Activated T-helper 1 cell treated with anti-CD3 and anti-CD28 coated beads, Interleukin-12 subunit alpha, Interleukin-12 subunit beta, Interleukin-2, Interleukin-4 antibody, amounts not matched to agents 30 ng/mL and 10 ng/mL and 1 ng/mL, durations not matched to agents 14 hours and 24 hours and 36 hours (primary cell): ENCODE data around the gene NRM. TPM values are rescaled to one million over a fixed set of nuclear protein-coding genes. Genes with fewer than 3 reads are reported as not detected.
"Not testable (repeated sequence)": the region's sequence is repeated elsewhere in the genome, so short reads cannot be mapped to it uniquely, and the experiment has no call there.

ENCODE experiments used
- DNase-seq: peaks from one replicate; pipeline ENCODE4 v3.0.0; 2021; ENCODE audit warnings: low spot score
- H3K27ac Mint-ChIP-seq: one replicate; pipeline ENCODE4 v1.8.0; 2021; ENCODE audit warnings: mild to moderate bottlenecking, mixed read lengths
- H3K27me3 Mint-ChIP-seq: one replicate; pipeline ENCODE4 v1.8.0; 2022; ENCODE audit warnings: mild to moderate bottlenecking, moderate library complexity, mixed read lengths; ENCODE audit not compliant: insufficient read depth
- H3K36me3 Mint-ChIP-seq: one replicate; pipeline ENCODE4 v1.8.0; 2021; ENCODE audit warnings: low read depth, mixed read lengths
- H3K4me1 Mint-ChIP-seq: one replicate; pipeline ENCODE4 v1.8.0; 2021; ENCODE audit warnings: low read depth, mixed read lengths
- H3K4me3 Mint-ChIP-seq: one replicate; pipeline ENCODE4 v1.8.0; 2021; ENCODE audit warnings: mild to moderate bottlenecking, moderate library complexity, mixed read lengths
- H3K9me3 Mint-ChIP-seq: one replicate; pipeline ENCODE4 v1.8.0; 2021; ENCODE audit warnings: mixed read lengths
- intact Hi-C: fragments of 100-400 bp; cut with micrococcal nuclease; formaldehyde crosslinking; loops from one replicate; pipeline ENCODE4 v1.15.1; 2024
- total RNA-seq: library from RNA; stranded (reverse); gene quantifications from 2 replicates; pipeline ENCODE4 v1.2.3, GENCODE V29; 2022

The NRM gene
- total RNA-seq, 1 donor from 2014 or later: 15.9 TPM

DNA sequence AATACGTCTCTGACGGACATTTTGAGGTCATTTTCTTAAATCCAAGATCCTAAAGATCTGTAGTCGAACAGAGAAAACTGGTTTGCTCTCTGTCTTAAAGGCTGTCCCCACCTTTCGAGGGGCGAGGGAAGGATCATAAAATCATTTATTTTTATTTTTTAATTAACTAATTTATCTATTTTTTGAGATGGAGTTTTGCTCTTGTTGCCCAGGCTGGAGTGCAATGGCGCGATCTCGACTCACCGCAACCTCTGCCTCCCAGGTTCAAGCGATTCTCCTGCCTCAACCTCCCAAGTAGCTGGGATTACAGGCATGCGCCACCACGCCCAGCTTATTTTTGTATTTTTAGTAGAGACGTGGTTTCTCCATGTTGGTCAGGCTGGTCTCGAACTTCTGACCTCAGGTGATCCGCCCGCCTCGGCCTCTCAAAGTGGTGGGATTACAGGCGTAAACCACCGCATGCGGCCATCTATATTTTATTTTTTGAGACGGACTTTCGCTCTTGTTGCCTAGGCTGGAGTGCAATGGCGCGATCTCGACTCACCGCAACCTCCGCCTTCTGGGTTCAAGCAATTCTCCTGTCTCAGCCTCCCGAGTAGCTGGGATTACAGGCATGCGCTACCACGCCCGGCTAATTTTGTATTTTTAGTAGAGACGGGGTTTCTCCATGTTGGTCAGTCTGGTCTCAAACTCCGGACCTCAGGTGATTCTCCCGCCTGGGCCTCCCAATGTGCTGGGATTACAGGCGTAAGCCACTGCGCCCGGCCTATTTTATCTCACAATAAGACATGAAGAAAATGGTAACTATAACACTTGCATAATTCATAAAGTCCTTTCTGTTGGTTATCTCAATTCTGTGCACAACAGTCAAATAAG is 27.3 kb upstream of the NRM start:
- intact Hi-C loops: loop anchor here (1.0 to 10.0 kb wide), 13 partner anchors 24 to 934 kb away; partner anchors contain the start of genes ATAT1, BAG6, C6orf136 and DHX16
- Mint-ChIP-seq H3K4me3 (peak overlapping the region; percentile 95), H3K4me1 (peaks cover 50% of the 10 kb centered on the region), H3K36me3 (peaks cover 51% of the 10 kb centered on the region), H3K27ac (peak overlapping the region; percentile 99)
- H3K27me3 Mint-ChIP-seq, H3K9me3 Mint-ChIP-seq, DNase-seq: not testable (repeated sequence)

DNA sequence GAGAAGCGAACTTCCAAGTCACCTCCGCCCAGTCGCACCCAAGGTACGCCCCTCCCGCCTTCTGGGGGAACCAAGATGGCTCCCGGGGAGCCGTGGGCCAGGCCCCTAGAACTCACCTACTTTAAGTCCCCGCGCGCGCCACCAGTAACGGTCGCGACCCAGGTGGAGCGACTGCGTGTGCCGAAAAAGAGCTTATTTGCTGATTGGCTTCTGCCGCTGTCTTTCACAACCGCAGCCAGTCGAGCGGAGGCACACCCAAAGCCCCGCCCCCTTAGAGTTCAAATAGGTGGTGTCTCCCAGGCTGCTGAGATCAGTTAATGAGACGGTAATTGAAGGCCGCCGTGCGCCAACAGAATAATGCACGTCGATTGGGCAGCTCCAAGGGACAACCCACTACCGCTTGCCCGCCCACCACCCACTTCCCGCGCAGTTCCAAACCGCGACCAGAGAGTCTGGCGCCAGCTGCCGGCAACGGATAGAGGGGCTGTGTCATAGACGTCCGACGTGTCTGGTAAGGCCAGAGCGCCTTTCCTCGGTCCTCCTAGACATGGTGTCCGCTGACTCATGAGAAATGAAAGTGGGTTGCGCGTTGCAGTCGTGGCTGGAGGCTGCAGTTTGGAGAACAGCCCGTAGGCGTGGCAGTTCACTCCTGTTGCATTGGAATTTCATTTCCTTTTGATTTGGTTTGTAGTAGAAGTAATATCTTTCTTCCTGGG is 26.5 kb upstream of the NRM start, which contains the start of gene MDC1:
TSS of gene MDC1 (minus strand) at position 153 of the 716 bp plus-strand sequence. CDS start 2,106 bp downstream, outside the sequence.
- Mint-ChIP-seq H3K4me1 (peaks cover 51% of the 10 kb centered on the region), H3K36me3 (peaks cover 51% of the 10 kb centered on the region), H3K4me3 (peak within 1 kb of the TSS; percentile 91), H3K9me3 (no peaks in the 10 kb centered on the region), H3K27me3 (no peaks in the 10 kb centered on the region), H3K27ac (peak within 1 kb of the TSS; percentile 99)
- intact Hi-C loops: loop anchor here (1.0 to 10.0 kb wide), 13 partner anchors 25 to 935 kb away; partner anchors contain the start of genes ATAT1, BAG6, C6orf136 and DHX16
- DNase-seq: peak; percentile 99

DNA sequence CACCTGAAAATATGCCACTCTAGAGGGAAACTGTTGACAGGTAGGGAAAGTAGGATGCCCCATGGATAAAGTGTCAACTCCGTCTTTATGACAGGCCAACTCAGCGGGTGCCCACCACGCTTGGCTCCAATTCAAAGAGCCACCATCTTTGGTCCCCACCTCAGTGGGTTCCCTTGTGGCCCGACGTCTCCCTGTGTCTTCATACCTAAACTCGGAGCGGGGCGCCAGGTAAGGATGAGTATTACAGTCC is 26.0 kb upstream of the NRM start:
- Mint-ChIP-seq H3K9me3 (no peaks in the 10 kb centered on the region), H3K36me3 (peaks cover 50% of the 10 kb centered on the region), H3K27ac (peak overlapping the region; percentile 99), H3K4me3 (peak overlapping the region; percentile 91), H3K27me3 (no peaks in the 10 kb centered on the region), H3K4me1 (peaks cover 56% of the 10 kb centered on the region)
- intact Hi-C loops: loop anchor here (1.0 to 10.0 kb wide), 13 partner anchors 25 to 935 kb away; partner anchors contain the start of genes ATAT1, BAG6, C6orf136 and DHX16
- DNase-seq: no peak

DNA sequence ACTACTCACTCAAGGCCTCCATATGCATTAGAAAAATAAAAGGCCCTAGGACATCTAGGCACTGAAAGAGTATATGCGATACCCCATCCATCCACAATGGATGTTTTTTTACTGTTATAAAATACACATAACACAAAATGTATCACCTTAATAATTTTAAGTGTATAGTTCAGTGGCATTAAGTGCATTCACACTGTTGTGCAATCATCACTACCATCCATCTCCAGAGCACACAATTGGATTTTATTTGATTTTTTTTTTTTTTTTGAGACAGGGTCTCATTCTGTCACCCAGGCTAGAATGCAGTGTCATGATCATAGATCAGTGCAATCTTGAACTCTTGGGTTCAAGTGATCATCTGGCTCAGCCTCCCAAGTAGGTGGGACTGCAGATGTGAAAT is 23.5 kb upstream of the NRM start:
- no peaks in the 10 kb centered on the region for H3K27me3 Mint-ChIP-seq
- no peak overlapping the region for H3K4me3 Mint-ChIP-seq
- H3K9me3 Mint-ChIP-seq: no peaks in the 10 kb centered on the region
- DNase-seq: no peak
- no peak overlapping the region for H3K27ac Mint-ChIP-seq
- H3K4me1 Mint-ChIP-seq: peaks cover 63% of the 10 kb centered on the region
- H3K36me3 Mint-ChIP-seq: peaks cover 56% of the 10 kb centered on the region
- intact Hi-C loops: loop anchor here (10.0 kb wide), 2 partner anchors 481 to 789 kb away; no protein-coding TSS in a partner anchor

DNA sequence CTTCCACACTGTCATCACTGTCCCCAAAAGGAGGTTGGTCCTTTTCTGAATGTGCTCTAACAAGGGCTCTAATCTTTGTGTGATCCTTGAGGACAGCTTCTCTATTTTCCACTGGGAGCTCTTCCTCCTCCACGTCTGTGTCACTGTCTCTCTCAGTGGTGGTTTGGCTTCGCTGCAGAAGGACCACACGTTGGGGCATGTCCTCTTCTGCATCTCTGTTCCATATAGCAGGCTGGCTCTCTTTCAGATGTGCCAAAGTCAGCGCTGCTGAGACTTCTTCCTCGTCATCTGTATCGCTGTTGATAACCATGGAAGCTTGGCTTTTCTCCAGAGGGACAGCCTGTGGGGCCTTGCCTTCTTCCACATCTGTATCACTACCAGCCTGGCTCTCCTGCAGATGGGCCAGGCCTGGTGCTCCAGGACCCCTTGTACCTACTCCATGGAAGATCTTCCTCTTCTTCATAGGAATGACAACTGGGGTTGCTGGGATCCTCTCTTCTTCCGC is 21.7 kb upstream of the NRM start:
- DNase-seq: no peak
- peak overlapping the region; percentile 59 for H3K27ac Mint-ChIP-seq
- no peaks in the 10 kb centered on the region for H3K27me3 Mint-ChIP-seq
- H3K36me3 Mint-ChIP-seq: peaks cover 63% of the 10 kb centered on the region
- intact Hi-C loops: loop anchor here (10.0 kb wide), 2 partner anchors 482 to 788 kb away; no protein-coding TSS in a partner anchor
- H3K4me3 Mint-ChIP-seq: peak overlapping the region; percentile 38
- H3K9me3 Mint-ChIP-seq: no peaks in the 10 kb centered on the region
- peaks cover 63% of the 10 kb centered on the region for H3K4me1 Mint-ChIP-seq

DNA sequence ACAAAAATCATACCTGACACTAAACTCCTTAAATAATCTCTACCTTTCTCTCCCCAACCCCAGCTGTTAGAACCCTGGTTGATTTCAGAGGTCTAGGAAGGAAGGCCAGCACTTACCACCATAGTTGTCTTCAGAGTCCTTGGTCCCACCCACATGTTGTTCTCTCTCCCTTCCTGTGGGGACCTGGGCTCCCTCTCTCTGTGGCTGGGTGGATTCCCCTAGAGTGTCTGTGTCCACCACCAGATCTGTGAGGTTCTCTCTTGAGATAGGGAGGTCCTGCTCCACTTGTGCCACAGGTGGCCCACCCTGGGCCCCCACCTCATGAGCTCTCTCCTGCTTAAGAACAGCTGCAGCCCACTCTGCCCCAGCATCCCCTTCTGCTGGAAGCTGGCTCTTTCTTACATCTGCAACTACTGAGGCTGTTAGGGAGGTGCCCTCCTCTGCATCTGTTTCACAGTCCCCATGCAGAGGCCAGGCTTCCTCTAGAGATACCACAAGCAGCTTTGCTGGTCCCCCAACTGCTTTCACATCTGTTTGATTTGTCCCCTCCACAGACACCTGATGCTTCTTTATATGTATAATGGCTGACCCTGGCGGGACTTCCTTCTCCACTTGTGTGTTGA is 21.1 kb upstream of the NRM start:
- no peak for DNase-seq
- H3K4me1 Mint-ChIP-seq: peaks cover 58% of the 10 kb centered on the region
- H3K27ac Mint-ChIP-seq: peak overlapping the region; percentile 59
- H3K36me3 Mint-ChIP-seq: peaks cover 64% of the 10 kb centered on the region
- H3K4me3 Mint-ChIP-seq: peak overlapping the region; percentile 38
- no peaks in the 10 kb centered on the region for H3K9me3 Mint-ChIP-seq
- no peaks in the 10 kb centered on the region for H3K27me3 Mint-ChIP-seq
- intact Hi-C loops: loop anchor here (10.0 kb wide), 2 partner anchors 483 to 787 kb away; no protein-coding TSS in a partner anchor

DNA sequence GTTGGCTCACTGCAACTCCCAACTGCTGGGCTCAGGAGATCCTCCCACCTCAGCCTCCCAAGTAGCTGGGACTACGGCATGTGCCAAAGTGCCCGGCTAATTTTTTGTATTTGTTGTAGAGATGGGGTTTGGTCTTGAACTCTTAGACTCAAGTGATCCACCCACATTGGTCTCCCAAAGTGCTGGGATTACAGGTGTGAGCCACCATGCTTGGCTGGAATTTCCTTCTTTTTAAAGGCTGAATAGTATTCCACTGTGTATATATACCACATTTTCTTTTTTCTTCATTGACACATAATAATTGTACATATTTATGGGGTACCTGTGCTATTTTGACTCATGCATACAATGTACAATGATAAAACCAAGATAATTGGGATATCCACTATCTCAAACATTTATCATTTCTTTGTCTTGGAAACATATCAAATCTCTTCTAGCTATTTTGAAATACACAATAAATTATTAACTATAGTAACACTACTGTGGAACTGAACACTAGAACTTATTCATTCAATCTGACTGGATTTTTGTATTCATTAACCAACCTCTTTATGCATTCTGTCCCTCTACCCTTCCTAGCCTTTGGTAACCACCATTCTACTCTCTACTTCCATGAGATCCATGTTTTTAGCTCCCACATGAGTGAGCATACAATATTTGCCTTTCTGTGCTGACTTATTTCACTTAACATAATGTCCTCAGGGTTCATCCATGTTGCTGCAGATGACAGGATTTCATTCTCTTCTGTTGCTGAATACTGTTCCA is 18.5 kb upstream of the NRM start:
- Mint-ChIP-seq H3K27ac (no peak overlapping the region), H3K36me3 (peaks cover 62% of the 10 kb centered on the region), H3K4me3 (no peak overlapping the region), H3K9me3 (no peaks in the 10 kb centered on the region), H3K27me3 (no peaks in the 10 kb centered on the region), H3K4me1 (peaks cover 37% of the 10 kb centered on the region)
- no peak for DNase-seq
- intact Hi-C loops: no loop called here

DNA sequence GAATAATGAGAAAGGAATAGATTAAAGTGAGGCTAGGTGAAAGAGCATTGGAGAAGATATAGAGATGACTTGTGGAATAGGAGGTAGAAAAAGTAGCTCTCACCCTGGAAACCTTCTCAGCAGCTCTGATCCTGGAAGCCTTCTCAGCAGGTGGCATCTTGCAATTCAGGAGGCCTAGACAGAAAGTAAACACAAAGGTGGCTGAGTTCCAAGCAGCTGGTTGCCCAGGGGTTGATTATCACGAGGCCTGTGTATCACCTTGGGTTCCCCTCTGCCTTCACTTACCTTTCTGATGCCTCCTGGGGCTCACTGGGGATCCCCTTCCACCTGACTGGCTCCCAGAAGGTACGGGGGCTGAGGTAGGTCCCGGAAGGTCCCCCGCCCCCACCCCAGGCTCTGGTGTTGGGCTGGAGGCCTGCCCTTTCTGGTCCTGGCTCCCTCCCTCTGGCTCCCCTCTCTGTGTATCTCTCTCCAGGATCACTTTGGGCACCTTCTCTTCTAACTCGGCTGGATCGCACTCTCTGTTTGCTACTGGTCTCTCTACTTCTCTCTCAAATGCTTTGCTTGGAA is 16.6 kb upstream of the NRM start:
- intact Hi-C loops: no loop called here
- Mint-ChIP-seq H3K27me3 (no peaks in the 10 kb centered on the region), H3K36me3 (peaks cover 63% of the 10 kb centered on the region), H3K4me3 (no peak overlapping the region), H3K4me1 (peaks cover 25% of the 10 kb centered on the region), H3K27ac (peak overlapping the region; percentile 52), H3K9me3 (no peaks in the 10 kb centered on the region)
- no peak for DNase-seq

DNA sequence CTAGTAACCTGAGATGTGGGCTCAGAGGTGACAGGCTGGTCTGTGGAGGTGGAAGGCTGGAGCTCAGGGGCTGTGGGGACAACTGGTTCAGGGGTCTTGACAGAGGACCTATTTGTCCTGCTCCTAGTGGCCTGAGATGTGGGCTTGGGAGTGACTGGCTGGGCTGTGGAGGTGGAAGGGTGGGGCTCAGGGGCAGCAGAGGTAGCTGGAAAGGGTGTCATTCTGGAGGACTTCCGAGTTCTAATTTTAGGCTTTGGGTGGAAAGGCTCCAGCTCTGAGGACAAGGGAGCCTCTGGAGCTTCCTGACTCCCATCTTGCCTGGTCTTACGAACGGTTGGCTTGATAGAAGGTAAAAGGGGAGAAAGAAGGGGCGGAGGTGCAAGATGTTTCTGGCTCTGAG is 14.8 kb upstream of the NRM start:
- H3K27me3 Mint-ChIP-seq: no peaks in the 10 kb centered on the region
- no peak overlapping the region for H3K27ac Mint-ChIP-seq
- H3K9me3 Mint-ChIP-seq: no peaks in the 10 kb centered on the region
- peaks cover 52% of the 10 kb centered on the region for H3K36me3 Mint-ChIP-seq
- H3K4me3 Mint-ChIP-seq: no peak overlapping the region
- intact Hi-C loops: no loop called here
- DNase-seq: no peak
- peaks cover 8% of the 10 kb centered on the region for H3K4me1 Mint-ChIP-seq

DNA sequence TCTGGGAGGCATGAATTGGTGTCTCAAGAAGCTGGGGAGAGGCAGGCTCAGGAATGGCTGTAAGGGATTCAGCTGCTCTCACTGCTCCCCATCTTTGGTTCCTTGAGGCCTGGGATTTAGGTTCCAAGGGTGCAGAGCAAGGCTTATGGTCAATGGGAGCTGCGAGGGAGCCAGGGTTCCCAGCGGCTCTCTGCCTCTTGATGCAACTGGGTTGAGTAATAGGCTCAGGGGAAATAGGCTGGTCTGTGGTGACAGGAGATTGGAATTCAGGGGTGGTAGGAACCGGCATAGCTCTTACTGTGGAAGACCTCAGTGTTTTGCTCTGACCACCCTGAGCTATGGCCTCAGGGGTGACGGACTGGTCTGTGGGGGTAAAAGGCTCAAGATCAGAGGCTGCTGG is 13.0 kb upstream of the NRM start:
- Mint-ChIP-seq H3K27ac (no peak overlapping the region), H3K4me1 (peaks cover 7% of the 10 kb centered on the region), H3K36me3 (peaks cover 49% of the 10 kb centered on the region), H3K4me3 (no peak overlapping the region), H3K27me3 (no peaks in the 10 kb centered on the region), H3K9me3 (no peaks in the 10 kb centered on the region)
- DNase-seq: no peak
- intact Hi-C loops: no loop called here

DNA sequence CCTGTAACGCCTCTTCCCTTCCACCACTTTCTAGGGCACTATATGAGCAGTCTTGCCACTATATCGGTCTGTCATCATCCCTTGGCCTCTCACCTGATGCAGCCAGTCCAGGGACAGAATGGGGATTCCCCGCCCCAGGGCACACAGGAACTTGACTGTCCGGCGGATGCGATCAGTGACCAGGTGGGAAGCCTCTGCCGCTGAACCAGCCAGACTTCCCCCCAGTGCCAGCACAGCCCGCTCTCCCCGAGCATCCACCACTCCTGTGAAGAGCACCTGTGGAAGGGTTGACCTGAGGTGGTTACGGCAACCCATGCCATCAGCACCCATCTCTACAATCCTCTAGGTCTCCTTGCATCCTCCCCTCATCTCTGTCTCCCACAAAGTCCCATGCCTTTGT is 12.2 kb upstream of the NRM start:
- peaks cover 5% of the 10 kb centered on the region for H3K4me1 Mint-ChIP-seq
- no peaks in the 10 kb centered on the region for H3K9me3 Mint-ChIP-seq
- DNase-seq: no peak
- H3K27me3 Mint-ChIP-seq: no peaks in the 10 kb centered on the region
- peaks cover 46% of the 10 kb centered on the region for H3K36me3 Mint-ChIP-seq
- H3K4me3 Mint-ChIP-seq: no peak overlapping the region
- no peak overlapping the region for H3K27ac Mint-ChIP-seq
- intact Hi-C loops: no loop called here

DNA sequence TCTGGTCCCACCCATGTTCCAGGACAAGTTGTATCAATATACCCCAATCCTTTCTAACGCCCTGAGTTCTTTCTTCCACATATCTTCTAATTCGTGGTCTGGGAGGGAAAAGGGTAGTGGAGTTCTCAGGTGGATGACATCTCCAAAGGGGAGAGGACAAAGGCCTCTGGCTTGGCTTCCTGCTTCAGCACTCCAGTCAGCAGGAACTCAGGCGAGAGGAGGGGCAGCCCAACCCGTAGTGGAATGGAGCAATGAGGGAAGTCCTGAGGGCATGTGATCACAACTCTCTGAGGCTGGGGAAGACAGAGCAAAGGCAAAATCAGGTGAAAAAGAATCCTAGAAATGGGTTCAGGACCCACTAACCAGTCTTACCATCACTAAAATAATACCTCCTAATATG is 9.6 kb upstream of the NRM start:
- Mint-ChIP-seq H3K27ac (no peak overlapping the region), H3K36me3 (peaks cover 33% of the 10 kb centered on the region), H3K9me3 (no peaks in the 10 kb centered on the region), H3K27me3 (no peaks in the 10 kb centered on the region), H3K4me3 (no peak overlapping the region), H3K4me1 (no peaks in the 10 kb centered on the region)
- intact Hi-C loops: no loop called here
- DNase-seq: no peak
